GM19193 (cell line): ENCODE measurements around the gene TPP2.

Experiments
- POLR2A ChIP-seq: IDR thresholded peaks from 4 replicates; pipeline ENCODE4 v1.6.1; 2011; ENCODE audit not compliant: insufficient read depth, insufficient read length; ENCODE audit errors: extremely low read depth

The TPP2 gene

DNA sequence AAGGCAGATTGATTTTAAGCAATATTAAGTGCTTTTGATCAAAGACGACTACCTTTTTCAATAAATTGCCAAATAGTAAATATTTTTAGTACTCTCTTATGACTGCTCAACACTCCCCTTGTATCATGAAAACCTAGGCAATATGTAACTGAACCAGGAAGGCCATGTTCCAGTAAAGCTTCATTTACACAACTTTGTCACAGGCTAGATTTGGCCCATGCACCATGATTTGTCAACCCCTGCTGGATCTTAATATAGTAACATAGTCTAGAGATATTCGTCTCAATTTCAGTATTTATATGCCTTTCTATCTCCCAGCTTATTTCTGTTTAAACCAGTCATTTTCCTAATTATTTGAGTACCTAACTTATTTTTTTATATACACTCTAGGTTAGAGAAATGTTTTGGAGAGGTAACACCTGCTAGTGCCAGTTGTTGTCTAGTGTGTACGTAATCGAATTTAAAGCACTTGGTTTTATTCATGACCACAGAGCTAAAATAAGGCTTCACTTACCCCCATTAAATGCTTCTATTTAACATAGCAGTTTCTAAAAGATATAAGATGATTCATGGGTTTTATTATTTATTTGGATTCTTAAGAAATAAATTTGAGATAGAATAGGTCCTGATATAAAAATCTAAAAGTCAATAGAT is 21.0 kb downstream of the TPP2 start:
- TF ChIP-seq POLR2A: no peak

DNA sequence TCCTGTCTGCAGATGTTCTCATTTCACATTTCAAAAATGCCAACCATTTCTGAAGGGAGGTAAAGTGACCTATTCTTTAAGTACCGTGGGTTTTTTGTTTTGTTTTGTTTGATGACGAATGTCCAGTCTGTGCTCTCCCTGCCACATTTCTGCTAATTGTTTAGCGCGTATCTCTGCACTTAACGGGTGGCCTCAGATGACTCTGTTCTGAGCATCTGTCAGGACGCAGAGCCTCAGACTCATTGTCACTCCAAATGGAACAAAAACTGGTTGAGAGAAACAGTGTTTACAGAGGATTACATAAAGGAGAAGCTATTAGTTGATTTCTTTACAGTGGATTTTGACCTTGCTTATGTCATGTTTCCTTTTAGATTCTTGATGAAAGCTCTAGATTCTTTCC is 23.7 kb downstream of the TPP2 start:
- TF ChIP-seq POLR2A: no peak

DNA sequence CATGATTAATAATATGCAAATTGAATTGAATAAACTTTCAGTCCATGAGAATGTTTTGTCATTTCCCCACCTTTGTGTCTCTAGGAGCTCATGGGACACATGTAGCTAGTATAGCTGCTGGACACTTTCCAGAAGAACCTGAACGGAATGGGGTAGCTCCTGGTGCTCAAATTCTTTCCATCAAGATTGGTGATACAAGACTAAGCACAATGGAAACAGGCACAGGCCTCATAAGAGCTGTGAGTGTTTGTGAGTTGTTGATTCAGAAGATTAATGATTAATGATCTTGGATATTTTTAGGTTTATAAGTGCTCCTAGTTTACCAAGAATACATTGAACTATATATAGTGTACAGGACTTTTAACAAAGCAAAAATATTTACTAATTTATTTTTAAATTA is 30.1 kb downstream of the TPP2 start:
- TF ChIP-seq POLR2A: no peak

DNA sequence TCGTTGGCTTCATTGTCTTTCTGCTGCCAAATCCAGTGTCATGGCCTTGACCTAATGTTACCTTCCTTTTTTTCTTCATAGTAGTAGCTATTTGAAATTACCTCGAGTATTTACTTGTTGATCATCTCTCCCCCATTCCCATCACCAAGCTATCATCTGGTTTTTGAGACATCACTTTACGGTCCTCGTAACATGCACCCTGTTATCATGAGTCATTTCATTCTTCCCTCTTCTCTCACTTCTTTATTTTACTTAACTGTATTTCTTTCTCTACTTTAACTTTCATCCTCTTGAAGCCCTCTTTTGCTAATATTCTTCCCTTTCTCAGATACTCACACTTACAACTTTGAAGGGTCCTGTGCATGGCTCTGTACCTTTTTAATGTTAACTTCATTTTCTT is 31.8 kb downstream of the TPP2 start:
- no peak for TF ChIP-seq POLR2A

DNA sequence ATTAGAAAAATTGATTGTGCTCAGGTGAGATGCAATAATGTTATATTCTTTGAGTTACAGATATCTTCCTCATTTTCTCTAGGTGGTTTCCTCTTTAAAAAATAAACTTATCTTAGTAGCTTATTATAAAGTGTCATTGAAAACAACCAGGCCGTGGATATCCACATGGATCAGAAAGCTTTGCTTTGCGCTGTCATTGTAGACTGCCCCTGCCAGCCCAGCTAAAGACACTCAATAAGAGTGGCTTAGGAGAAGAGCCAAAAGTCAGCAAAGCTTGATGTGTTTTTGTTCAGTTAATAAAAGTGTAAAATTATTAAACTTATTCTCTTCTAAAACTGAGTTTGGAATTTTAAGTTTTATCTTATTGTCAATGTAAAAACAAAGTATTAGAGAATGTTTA is 34.4 kb downstream of the TPP2 start:
- no peak for TF ChIP-seq POLR2A

DNA sequence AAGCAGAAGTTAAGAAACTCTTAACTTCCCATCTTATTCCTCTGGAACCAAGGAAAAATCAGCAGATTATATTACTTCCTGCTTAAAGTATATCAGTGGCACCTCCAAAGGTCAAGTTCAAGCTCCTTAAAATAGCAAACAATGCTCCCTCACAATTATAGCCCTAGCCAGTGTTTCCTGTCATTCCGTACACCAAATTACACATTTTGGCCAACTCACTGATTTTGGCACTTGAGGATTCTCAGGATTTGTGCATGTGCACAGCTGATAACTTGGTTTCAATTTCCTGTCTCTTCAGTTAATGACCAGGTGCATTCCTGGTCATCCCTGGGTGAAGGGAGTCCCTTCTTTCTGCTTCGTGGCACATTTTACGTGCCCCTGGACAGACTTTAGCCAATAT is 42.0 kb downstream of the TPP2 start:
- TF ChIP-seq POLR2A: no peak

DNA sequence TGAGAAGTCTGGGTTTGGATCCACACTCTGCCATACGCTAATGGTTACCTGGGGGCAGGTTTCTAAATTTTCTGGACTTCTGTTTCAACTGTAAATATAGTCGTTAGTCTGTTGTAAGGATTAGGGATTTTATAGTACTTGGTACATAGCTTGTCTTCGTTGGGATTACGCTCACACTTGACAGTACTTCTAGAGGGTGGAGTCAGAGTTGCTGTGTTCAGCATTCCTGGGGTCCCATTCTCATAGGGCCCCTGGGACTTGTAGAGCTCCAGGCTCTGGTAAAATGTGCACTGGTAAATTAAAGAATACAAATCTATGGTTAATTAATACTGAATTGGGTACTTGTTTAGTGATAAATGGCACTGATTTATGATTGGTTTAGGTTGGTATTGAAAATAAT is 45.2 kb downstream of the TPP2 start:
- no peak for TF ChIP-seq POLR2A

DNA sequence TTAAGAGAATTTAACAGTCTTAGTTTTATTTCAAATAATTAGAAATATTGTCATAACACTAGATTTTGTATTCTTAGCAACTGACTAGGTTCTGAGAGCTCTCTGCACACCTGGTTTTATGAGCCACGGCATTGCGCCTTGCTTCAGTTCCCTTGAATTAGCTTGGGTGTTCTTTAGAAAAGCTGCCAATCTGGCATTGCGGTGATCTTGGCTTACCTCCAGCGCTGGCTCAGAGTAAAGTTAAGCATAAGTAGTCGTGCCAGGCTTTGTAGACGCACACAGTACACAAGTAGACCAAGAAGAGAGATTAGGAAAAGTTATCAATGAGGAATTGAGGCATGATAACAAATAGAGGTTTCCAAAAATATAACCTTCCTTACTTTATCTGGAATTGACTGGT is 45.7 kb downstream of the TPP2 start:
- TF ChIP-seq POLR2A: no peak

DNA sequence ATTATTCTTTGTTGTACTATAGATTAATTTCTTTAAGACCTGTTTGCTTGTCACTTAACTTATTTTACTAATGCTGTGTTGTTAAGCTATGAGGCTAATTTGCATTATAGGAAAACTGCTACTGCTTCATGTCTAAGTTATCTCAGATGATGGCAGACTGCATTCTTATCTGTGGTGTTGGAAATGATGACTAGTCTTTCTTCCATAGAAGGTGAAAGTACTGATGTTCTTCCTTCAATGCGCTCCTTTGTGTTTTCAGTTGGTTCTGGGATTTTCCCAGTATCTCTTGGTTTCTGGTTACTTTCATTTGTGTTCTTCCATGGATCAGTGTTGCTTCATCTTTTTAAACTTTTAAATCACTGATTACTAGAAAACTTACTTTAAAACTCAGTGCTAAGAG is 46.9 kb downstream of the TPP2 start:
- TF ChIP-seq POLR2A: no peak

DNA sequence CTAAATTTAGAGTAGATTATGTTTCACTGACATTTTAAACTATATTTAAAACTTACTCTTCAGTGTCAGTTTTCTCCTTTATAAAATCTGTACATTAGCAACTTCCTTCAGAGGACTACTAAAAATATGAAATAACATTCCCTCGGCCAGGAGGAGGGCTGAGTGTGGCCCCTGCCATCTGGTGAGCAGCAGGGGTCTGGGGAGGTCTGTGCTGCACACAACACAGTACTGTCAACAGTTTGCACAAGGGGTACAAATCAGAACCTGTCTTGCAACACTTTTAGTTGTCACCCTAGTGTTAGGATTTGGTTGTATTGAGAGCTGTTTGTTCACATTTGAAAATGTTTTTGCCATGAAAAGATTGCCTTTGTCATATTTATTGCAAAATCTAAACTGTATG is 48.9 kb downstream of the TPP2 start:
- TF ChIP-seq POLR2A: no peak

DNA sequence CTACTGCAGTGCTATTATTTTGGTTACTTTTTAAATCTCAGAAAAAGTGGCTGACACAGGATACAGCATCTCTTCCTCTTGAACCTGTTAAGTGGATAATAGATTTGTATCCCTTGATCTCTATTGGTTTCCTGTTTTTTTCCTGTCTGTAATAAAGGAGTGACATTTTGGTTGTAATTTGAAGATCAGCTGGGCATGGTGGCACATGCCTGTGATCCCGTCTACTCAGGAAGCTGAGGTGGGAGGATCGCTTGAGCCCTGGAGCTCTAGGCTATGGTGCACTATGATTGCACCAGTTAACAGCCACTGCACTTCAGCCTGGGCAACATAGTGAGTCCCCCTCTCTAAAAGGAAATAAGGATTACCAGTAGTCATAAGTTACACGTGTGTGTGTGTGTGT is 51.3 kb downstream of the TPP2 start:
- TF ChIP-seq POLR2A: no peak

DNA sequence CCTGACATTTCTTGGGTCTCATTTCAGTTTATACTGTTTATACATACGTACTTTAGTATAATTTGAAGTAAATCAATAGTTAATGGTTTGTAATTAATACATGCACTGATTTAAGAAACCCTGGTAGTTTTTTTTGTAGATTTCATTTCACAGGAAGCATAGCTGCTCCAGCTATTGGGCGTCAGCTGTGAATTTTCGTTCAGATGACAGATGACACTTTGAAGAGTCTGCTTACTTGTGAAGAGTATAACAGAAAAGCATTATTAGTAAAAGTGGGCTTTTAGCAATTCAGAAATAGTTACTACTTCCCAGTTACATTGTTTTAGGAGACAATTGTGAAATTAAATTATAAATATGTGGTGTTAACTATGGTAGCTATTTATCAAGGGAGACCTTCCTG is 53.7 kb downstream of the TPP2 start:
- TF ChIP-seq POLR2A: no peak

DNA sequence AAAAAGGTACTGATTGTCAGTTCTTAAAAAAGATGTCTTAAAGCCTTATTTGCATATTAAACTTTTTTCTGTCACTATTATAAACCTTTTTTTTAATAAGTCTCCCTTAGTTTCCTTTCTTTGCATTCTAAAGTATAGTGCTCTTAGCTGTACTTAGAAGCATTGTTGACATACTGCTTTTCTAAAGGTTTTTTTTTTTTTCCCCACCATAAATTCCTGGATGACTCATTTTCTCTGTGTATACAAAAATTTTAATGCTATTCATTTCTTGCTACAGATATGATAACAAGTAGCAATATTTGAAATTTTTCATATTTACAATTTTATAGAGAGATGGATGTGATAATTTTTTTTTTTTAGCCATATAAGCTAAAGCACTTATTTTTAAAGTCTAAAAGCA is 54.6 kb downstream of the TPP2 start:
- no peak for TF ChIP-seq POLR2A

DNA sequence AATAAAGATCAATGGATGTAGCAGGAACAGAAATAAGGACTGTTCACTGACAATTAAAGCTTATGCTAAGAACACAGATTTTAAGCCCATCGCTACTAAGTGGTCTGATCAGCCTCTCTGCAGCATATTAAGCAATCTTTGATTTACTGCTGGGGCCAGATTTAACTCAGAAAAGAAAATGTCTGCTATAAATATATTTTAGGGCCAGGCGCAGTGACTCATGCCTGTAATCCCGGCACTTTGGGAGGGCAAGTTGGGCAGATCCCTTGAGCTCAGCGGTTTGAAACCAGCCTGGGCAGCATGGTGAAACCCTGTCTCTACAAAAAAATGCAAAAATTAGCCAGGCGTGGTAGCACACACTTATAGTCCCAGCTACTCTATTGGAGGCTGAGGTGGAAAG is 55.1 kb downstream of the TPP2 start:
- TF ChIP-seq POLR2A: no peak

DNA sequence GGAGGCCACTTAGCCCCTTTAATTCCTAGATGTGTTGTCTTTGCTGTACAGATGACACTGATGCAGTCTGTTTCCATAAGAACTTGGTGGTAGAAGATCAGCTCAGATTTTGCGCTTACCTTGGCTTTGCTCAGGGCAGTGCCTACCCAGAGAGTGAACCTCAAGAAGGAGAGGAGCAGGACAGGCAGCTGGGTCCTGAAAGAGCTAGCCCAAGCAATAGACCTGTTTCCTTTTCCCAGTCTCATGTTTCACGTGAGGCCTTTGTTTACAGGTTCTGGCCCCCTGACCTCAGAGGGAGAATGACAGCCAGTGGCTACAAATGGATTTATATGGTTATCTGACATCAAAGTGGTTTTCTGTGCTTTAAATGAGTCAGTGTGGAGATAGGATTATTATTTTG is 58.0 kb downstream of the TPP2 start:
- no peak for TF ChIP-seq POLR2A

DNA sequence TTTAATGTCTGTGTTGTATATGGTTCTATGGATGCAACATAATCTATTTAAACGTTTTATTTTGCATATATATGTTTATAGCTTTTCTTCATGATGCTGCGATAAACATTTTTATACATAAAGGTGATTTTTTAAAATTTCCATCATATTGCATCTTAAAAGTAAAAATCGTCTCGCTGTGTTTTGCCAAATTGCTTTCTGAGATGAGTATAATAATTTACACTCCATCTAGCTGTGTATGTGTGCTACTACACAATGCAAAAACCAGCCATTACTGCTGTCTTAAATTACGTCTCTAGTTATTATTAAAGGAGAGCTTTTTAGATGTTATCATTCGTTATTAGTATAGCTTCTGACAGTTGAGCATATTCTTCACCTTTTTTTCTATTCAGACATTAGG is 60.8 kb downstream of the TPP2 start:
- no peak for TF ChIP-seq POLR2A

DNA sequence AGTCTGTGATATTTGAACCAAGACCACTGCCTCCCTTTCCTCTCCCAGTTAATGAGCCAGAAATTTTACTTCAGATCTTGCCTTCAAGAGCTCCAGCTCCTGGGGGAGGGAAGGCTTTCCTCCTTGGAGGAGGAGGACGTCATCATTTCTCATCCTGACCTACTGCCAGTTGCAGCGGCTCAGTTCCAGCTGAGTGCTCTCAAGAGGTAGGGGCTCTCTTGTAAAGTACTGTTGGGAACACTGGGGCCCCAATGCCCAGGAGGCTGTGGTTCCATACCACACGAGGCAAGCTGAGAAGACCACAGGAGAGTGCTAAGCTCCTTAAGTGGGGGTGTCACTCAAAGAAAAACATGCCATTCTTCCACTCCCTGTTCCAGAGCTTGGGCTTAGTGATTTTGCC is 61.9 kb downstream of the TPP2 start:
- no peak for TF ChIP-seq POLR2A
